ENCODE measurements around the gene YEATS4.

YEATS4 gene

DNA sequence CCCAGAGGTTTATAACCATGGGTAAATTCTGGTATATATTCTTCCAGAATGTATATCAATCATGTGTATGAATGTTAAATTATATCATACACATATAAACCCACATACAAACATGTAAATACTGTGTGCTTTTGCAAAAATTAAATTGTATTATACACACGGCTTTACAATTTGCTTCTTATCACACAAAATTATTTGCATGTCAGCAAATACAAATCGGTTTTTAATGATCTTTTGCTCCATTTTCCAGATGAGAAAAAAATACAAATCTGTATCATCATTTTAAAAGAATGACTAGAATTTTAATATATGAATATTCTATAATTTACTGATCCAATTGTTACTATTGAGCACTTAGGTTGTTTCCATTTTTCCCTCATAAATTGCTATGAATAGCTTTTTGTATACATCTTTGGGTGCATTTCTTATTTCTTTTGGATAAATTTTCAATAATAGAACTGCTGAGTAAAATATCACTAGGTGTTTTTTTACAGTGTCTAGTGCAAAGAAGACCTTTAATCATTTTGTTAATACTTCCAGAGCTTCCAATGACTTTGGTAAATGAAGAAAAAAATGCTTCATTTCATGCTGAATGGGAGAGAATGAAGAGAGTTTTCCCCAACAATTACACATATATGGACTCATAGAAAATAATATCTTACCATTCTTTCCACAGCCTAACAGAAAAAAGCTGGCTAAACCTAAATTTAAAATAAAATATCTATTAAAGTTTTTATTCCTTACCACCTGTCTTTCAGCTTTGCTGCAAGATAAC is 7.9 kb upstream of the YEATS4 start:
- TF ChIP-seq, protein P1, sequence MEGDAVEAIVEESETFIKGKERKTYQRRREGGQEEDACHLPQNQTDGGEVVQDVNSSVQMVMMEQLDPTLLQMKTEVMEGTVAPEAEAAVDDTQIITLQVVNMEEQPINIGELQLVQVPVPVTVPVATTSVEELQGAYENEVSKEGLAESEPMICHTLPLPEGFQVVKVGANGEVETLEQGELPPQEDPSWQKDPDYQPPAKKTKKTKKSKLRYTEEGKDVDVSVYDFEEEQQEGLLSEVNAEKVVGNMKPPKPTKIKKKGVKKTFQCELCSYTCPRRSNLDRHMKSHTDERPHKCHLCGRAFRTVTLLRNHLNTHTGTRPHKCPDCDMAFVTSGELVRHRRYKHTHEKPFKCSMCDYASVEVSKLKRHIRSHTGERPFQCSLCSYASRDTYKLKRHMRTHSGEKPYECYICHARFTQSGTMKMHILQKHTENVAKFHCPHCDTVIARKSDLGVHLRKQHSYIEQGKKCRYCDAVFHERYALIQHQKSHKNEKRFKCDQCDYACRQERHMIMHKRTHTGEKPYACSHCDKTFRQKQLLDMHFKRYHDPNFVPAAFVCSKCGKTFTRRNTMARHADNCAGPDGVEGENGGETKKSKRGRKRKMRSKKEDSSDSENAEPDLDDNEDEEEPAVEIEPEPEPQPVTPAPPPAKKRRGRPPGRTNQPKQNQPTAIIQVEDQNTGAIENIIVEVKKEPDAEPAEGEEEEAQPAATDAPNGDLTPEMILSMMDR (IDR thresholded peaks at IDR 0.05; ENCODE audit: low read depth, low read length) = no peak
- H3K4me3 ChIP-seq (ENCODE audit: low read depth, low read length) = no peak overlapping the region

DNA sequence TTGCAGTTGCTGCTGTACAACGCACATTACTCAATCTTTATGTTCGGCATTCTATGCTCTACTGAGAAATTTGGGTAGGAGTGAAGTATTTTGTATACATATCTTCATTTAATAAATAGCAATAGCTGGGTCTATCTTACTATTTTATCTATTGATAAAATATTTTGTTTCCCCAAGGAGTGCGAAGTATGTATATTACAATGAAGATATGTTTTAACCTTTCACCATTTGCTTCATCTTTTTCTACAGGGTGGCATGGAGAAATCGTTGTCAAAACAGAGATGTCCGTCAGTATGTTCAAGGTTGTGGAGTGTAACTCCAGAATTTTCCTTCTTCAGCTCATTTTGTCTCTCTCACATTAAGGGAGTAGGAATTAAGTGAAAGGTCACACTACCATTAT is 6.6 kb upstream of the YEATS4 start:
- no peak overlapping the region for H3K4me3 ChIP-seq (ENCODE audit: low read depth, low read length)

DNA sequence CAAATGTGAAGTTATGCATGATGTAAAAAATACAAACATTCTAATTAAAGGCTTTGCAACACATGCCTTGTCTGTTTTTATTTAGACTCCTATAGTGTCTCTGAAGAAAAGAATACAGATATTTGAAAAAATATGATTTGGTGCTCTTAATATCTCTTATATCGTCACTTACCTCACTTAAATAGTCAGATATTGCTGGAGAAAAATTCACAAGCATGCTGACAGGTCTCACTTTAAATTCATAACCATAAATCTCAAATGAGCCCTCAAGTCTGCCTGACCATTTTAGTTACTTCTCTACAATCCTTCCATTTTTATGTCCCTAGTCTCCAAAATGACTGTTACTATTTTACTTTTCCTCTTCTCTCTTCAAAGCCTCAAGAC is 5.4 kb upstream of the YEATS4 start:
- H3K4me3 ChIP-seq (ENCODE audit: low read depth, low read length) = no peak overlapping the region
- TF ChIP-seq, protein P1 (IDR thresholded peaks at IDR 0.05; ENCODE audit: low read depth, low read length) = no peak

More for the DNA sequence above, 6.6 kb upstream of the YEATS4 start:
- TF ChIP-seq, protein P1 (IDR thresholded peaks at IDR 0.05; ENCODE audit: low read depth, low read length) = no peak

DNA sequence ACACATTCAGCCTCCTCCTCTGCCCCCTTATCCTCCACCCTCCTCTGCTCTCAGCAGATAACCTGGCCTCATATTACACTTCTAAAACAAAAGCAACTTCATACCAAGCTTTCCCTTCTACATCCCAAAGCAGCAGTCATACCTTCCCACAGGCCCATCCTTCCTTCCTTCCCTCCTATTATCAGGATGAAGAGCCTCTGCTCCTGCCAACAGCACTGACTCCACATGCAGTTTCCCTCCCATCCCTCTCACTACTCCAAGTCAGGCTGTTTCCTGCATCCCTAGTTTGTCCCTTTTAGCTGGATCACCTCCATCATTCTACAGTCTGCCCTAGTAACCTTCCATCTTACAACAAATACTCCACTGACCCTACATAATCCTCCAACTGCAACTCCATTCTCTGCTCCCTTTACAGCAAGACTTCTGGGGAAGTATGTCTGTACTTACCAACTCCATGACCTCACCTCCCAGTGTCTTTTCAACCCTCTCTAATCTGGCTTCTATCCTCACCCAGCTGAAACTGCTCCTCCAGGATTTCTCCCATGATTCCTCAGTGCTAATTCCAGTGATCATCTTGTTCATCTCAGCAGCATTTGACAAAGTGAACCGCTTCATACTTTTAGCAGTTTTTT is 4.9 kb upstream of the YEATS4 start:
- H3K4me3 ChIP-seq (ENCODE audit: low read depth, low read length) = no peak overlapping the region
- TF ChIP-seq, protein P1 (IDR thresholded peaks at IDR 0.05; ENCODE audit: low read depth, low read length) = no peak

DNA sequence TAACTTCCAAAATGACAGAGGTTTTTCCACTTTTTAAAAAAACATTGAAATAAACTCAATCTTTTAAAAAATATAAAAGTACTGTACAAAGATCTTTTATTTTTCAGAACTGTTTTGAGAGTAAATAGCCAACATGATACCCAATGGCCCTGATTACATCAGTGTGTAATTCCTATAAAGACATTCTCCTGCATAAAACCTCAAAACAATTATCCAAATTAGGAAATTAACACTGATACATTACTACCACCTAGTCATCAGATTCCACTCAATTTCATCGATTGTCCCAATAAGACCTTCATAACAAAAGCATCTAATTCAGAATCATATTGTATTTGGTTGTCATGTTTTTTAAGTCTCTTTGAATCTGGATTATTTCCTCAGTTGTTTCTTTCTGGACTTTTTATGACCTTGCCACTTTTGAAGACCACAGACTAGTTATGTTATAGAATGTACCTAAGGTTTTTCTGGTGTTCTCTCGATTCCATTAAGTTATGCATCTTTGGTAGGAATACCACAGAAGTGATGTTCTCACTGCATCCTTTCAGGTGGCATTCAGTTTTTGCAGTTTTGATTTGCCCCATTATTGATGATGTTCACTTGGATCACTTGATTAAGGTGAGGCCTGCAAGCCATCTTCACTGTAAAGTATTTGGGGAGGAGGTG is 4.0 kb upstream of the YEATS4 start:
- TF ChIP-seq, protein P1 (IDR thresholded peaks at IDR 0.05; ENCODE audit: low read depth, low read length) = no peak
- no peak overlapping the region for H3K4me3 ChIP-seq (ENCODE audit: low read depth, low read length)

DNA sequence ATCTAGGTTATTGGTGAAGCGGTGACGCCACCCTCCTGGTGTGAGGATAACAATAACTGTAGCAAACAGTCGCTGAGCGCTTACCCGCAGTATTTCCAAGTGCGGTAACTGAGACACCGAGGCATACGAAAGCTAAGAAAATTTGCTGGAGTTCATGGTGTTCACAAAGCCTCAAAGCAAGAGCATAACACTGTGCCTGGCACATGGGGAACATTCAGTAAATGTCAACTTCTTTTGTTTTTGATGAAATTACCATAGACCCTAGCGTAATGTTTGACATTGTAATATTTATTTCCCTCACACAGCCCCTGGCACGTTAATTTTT is 767 bp downstream of the YEATS4 start:
- H3K4me3 ChIP-seq (ENCODE audit: low read depth, low read length) = peak overlapping the region; percentile 86
- TF ChIP-seq, protein P1 (IDR thresholded peaks at IDR 0.05; ENCODE audit: low read depth, low read length) = no peak

DNA sequence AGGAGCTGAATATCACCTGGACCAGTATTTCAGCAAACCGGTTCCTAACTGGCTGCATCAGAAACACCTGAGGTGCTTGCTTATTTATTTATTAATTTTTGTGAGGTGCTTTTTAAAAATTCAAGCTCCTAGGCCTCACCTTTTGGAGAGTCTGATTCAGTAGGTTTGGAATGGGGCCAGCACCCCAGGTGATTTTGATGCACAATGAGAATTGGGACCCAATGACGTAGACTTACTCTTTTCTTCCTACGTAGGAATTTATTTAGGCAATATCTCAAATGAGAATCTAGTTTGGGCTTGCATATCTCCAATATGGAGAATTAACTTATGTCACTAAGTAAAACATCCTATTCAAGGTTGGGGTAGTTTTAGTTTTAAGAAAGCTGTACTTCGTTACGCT is 7.3 kb downstream of the YEATS4 start:
- TF ChIP-seq, protein P1 (IDR thresholded peaks at IDR 0.05; ENCODE audit: low read depth, low read length) = no peak
- no peak overlapping the region for H3K4me3 ChIP-seq (ENCODE audit: low read depth, low read length)

All from WI38 (cell line).